ENCODE measurements around the gene FAM89A. TPM values are rescaled to one million over a fixed set of nuclear protein-coding genes. Genes with fewer than 3 reads are reported as not detected.
"Not testable (repeated sequence)": the region's sequence is repeated elsewhere in the genome, so short reads cannot be mapped to it uniquely, and the experiment has no call there.

FAM89A gene
- total RNA-seq, 2 experiments from 2014 or later: 5.9 to 9.8 TPM

DNA sequence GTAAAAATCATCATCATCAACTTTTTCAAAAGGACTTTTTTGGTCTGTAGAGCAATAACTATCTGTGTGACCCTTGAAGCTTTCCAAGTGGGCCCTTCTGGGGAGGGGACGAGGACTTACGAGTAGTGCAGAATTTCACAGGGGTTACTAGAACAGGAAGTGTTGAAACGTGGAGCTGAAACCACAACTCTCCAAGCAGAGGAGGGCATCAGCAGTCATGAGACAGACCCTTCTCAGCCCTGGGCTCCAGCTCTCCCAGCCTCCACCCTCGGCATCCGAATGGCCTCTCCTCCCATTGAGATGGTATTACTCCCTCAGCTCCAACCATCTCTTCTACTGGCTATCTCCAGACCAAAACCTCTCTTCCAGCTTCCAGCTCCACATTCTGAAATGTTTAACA, 3.6 kb downstream of the FAM89A start:
- no peaks in the 10 kb centered on the region for H3K36me3 Mint-ChIP-seq
- DNase-seq (no peak), ATAC-seq (no peak)
- peaks cover 4% of the 10 kb centered on the region for H3K27me3 Mint-ChIP-seq
- H3K4me3 Mint-ChIP-seq: no peak overlapping the region
- peaks cover 30% of the 10 kb centered on the region for H3K4me1 Mint-ChIP-seq
- CTCF ChIA-PET: no interaction called here
- H3K9me3 Mint-ChIP-seq (ENCODE audit: low read depth): no peaks in the 10 kb centered on the region
- no peak overlapping the region for H3K27ac Mint-ChIP-seq

DNA sequence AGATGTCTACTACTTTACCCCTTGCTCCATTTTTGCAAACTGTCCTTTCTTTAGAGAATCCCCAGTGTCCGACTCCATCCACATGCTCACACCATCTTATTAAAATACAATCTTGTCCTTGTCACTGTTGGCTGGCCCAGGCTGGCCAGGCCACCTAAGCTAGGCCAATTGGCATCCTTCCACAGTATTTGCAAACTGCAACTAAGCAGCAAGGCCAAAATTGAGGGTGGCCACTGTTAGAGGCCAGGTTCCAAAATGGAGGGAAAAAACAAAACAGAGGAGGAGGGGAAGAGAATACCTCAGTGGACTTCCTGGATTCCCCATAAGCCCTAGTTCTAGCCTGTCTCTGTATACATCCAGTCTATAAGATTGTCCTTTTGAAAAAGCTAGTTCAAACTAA, 4.3 kb downstream of the FAM89A start:
- Mint-ChIP-seq H3K27me3 (no peaks in the 10 kb centered on the region), H3K4me1 (peaks cover 26% of the 10 kb centered on the region), H3K4me3 (no peak overlapping the region)

DNA sequence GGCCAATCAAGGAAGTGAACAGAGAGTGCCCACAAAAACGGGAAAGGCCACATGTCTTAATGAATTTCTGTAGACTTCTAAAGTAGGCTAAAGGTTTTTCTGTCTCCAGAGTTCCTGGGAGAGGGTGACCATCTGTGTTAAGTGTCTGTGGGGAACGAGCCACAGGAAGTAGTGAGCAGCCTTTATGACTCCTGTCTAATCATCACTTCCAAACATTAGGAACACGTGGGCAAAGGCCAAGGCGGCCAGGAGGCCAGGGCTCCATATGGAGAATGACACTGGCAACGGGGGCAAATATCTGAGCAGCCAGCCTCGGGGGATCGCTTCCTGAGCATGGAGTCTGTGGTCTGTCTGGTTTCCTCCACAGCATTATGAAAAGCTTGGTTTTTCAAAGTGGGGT, 7.1 kb downstream of the FAM89A start:
- Mint-ChIP-seq H3K4me1 (peaks cover 22% of the 10 kb centered on the region), H3K9me3 (ENCODE audit: low read depth) (no peaks in the 10 kb centered on the region), H3K27ac (no peak overlapping the region), H3K27me3 (no peaks in the 10 kb centered on the region), H3K4me3 (no peak overlapping the region), H3K36me3 (no peaks in the 10 kb centered on the region)
- no peak for ATAC-seq
- DNase-seq: no peak
- CTCF ChIA-PET: no interaction called here

More for the DNA sequence above, 4.3 kb downstream of the FAM89A start:
- H3K9me3 Mint-ChIP-seq (ENCODE audit: low read depth): no peaks in the 10 kb centered on the region
- ATAC-seq (no peak), DNase-seq (no peak)
- CTCF ChIA-PET: no interaction called here
- H3K36me3 Mint-ChIP-seq: no peaks in the 10 kb centered on the region
- H3K27ac Mint-ChIP-seq: no peak overlapping the region

DNA sequence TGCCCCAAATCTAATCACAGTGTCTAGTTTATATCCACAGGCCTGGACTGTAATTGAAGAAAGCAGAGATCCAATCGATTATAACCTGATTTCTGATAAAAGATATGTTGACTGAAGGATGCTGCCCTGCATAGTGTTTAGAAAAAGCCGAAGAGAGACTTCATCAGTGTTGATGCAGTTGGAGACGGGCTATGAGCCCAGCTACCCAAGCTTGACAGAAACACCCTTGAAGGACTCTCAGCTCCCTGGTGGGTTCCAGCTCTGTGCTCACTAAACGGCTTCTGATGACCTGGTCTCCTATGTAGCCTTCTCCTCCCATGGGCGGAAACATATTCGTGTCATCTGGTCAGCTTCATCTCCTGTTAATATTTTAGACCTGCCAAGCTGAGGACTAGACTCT, 10.2 kb downstream of the FAM89A start:
- Mint-ChIP-seq H3K4me3 (no peak overlapping the region), H3K36me3 (no peaks in the 10 kb centered on the region), H3K27ac (no peak overlapping the region), H3K4me1 (peaks cover 5% of the 10 kb centered on the region), H3K27me3 (no peaks in the 10 kb centered on the region), H3K9me3 (ENCODE audit: low read depth) (no peaks in the 10 kb centered on the region)
- ATAC-seq (no peak), DNase-seq (no peak)
- CTCF ChIA-PET: no interaction called here

DNA sequence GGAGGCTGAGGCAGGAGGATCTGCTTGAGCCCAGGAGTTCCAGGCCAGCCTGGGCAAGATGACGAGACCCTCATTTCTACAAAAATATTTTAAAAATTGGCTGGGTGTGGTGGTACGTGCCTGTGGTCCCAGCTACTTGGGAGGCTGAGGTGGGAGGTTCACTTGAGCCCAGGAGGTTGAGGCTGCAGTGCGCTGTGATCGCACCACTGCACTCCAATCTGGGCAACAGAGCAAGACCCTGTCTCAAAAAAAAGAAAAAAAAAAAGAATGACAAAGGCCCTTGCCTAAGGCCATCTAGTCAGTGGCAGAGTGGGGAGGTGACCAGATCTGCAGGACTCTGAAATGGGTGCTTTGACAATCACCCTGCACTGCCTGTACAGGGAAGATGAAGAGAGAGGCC, 10.8 kb downstream of the FAM89A start:
- CTCF ChIA-PET: interaction anchor here (1.4 kb wide), 1 partner anchor 9 kb away, joined by 4 read pairs; no protein-coding TSS in a partner anchor
- H3K9me3 Mint-ChIP-seq (ENCODE audit: low read depth); H3K4me1 Mint-ChIP-seq; H3K27ac Mint-ChIP-seq; H3K27me3 Mint-ChIP-seq; DNase-seq; H3K4me3 Mint-ChIP-seq; ATAC-seq; H3K36me3 Mint-ChIP-seq: not testable (repeated sequence)

DNA sequence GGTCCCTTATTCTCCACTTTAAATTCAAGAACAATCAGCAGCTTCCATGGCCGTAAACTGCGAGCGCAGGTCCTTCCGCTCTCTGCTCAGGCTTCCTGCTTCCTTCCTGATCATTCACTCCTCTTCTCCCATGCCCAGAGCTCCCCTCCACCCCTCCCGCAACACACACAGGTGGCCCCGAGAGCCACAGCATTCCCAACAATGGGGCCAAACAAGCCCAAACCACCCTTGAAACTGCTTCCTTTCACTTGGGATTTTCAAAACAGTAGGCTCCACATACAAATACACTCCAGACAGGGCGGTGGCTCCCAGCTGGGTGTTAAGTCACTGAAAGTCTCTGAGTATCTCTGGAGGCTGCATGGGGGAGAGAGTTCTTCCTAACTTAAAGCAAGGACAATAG, 11.4 kb downstream of the FAM89A start:
- H3K4me1 Mint-ChIP-seq: peaks cover 5% of the 10 kb centered on the region
- H3K4me3 Mint-ChIP-seq: no peak overlapping the region
- no peak overlapping the region for H3K27ac Mint-ChIP-seq
- no peaks in the 10 kb centered on the region for H3K27me3 Mint-ChIP-seq
- ATAC-seq (no peak), DNase-seq (no peak)
- no peaks in the 10 kb centered on the region for H3K36me3 Mint-ChIP-seq
- no peaks in the 10 kb centered on the region for H3K9me3 Mint-ChIP-seq (ENCODE audit: low read depth)
- CTCF ChIA-PET: interaction anchor here (1.4 kb wide), 1 partner anchor 10 kb away, joined by 4 read pairs; no protein-coding TSS in a partner anchor

DNA sequence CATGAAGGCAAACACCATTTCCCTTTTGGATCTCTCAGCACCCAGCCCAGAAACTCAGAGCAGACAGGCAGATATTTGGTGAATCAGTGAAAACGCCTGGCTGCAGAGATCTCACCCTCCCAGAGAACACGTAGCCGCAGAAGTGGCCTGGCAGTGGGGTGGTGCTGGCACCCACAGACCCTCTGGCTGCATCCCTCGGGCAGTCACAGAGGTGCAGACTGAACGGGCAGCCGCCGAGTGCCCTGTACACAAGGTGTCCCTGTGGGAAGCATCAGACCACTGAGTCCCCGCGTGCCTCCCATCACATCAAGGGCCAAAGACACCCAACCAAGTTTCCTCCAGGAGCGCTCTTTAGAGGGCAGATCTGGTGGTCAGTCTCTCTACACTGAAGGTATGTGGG, 12.1 kb downstream of the FAM89A start:
- H3K9me3 Mint-ChIP-seq (ENCODE audit: low read depth): no peaks in the 10 kb centered on the region
- no peaks in the 10 kb centered on the region for H3K36me3 Mint-ChIP-seq
- peaks cover under 1% of the 10 kb centered on the region for H3K4me1 Mint-ChIP-seq

DNA sequence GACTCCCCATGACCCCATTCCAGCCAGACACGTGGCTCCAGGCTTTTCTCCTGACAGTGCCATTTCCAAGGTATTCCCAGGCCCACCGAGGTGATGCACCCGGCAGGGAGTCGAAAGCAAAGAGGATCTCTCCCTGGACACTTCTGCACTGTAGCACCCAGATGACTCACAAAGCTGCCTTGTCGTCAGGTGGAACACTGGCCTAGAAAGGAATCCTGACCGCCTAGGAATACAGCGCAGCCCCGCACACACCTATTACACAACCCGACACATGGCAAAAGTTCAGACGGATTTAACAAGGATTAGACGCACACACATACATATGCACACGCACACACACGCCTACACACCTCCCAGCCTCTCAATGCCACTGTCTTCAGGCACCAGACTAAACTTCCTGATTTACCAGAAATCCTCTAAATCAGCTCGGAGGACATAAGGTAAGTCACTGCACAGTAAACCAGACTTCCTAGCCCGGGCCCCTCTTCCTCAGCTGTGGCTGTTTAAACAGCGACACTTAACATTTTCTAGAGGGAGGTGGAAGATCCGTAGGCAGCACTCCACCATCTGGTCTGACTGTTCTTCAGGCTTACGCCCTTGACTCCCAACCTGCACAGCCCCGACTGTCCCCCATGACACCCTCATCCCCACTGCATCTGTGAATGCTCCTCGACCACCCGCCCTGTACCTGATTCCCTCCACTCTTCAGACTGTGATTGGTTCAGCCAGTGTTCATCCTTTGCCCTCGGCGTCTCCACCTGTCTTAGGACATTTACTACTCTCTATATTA, 12.7 kb downstream of the FAM89A start:
- Mint-ChIP-seq H3K27ac (no peak overlapping the region), H3K36me3 (no peaks in the 10 kb centered on the region)

More for the DNA sequence above, 12.1 kb downstream of the FAM89A start:
- H3K4me3 Mint-ChIP-seq: no peak overlapping the region
- no peak for ATAC-seq
- CTCF ChIA-PET: interaction anchor here (1.4 kb wide), 1 partner anchor 10 kb away, joined by 4 read pairs; no protein-coding TSS in a partner anchor
- no peak for DNase-seq
- H3K27ac Mint-ChIP-seq: no peak overlapping the region
- H3K27me3 Mint-ChIP-seq: no peaks in the 10 kb centered on the region

DNA sequence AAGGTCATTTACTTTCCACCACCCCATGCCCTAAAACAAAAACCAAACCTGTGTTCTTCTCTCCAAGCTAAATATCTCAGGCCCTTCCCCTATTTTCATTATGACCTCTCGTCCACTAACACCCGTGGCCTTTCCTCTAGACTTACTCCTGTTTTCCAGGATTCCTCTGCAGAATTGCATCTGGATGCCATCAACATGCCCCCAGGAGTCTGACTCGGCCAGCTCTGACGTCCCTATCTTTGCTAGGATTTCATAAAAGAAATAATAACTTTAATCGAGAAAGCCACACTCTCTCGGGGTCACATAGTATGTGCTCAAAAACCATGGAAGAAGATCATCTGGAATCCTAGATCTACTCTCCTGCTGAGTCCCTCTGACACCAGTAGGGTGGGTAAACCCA, 13.5 kb downstream of the FAM89A start:
- Mint-ChIP-seq H3K9me3 (ENCODE audit: low read depth) (no peaks in the 10 kb centered on the region), H3K4me1 (no peaks in the 10 kb centered on the region), H3K27ac (no peak overlapping the region), H3K27me3 (no peaks in the 10 kb centered on the region), H3K36me3 (no peaks in the 10 kb centered on the region), H3K4me3 (no peak overlapping the region)
- ATAC-seq (no peak), DNase-seq (no peak)
- CTCF ChIA-PET: no interaction called here

More for the DNA sequence above, 12.7 kb downstream of the FAM89A start:
- CTCF ChIA-PET: no interaction called here
- no peak for DNase-seq
- no peak overlapping the region for H3K4me3 Mint-ChIP-seq
- H3K27me3 Mint-ChIP-seq: no peaks in the 10 kb centered on the region
- no peak for ATAC-seq
- H3K9me3 Mint-ChIP-seq (ENCODE audit: low read depth): no peaks in the 10 kb centered on the region
- no peaks in the 10 kb centered on the region for H3K4me1 Mint-ChIP-seq

DNA sequence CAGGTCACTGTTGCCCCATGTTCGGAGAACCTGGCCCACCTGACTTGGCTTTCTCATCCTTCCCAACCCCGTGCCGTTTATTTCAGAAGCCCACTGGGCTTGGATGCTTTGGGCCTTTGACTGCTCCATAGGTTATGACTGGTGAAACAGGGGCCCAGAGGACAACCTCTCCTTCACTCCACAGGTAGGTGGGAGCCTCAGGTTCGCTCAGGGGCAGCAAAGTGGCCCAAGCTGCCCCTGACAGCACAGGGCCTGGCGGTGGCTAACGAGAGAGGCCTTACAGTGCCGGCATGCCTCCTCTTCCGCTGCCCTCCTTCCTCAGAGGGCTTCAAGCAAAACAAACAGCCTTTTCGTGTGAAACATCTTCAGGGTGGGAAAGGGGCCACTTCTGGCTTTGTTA, 16.9 kb downstream of the FAM89A start:
- DNase-seq: no peak
- Mint-ChIP-seq H3K36me3 (peaks cover 7% of the 10 kb centered on the region), H3K27ac (no peak overlapping the region), H3K4me3 (no peak overlapping the region), H3K27me3 (no peaks in the 10 kb centered on the region), H3K4me1 (peaks cover 9% of the 10 kb centered on the region), H3K9me3 (ENCODE audit: low read depth) (no peaks in the 10 kb centered on the region)
- ATAC-seq: no peak
- CTCF ChIA-PET: no interaction called here

DNA sequence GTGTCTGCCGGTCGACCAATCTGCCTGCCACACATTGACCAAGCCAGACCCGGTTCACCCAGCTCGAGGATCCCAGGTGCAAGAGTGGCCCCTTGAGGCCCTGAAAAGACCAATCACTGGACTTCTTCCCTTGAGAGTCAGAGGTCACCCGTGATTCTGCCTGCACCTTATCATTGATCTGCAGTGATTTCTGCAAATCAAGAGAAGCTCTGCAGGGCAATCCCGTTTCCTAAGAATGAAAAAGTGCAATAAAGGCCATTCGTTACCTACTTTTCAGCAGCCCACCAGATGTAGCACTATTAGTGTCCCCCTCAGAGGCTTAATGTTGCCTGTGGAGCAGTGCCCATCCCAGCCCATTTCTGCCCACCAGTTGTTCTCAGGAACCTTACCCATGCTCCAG, 17.5 kb downstream of the FAM89A start:
- CTCF ChIA-PET; H3K36me3 Mint-ChIP-seq; H3K4me3 Mint-ChIP-seq; DNase-seq; ATAC-seq; H3K4me1 Mint-ChIP-seq; H3K27me3 Mint-ChIP-seq; H3K9me3 Mint-ChIP-seq (ENCODE audit: low read depth); H3K27ac Mint-ChIP-seq: not testable (repeated sequence)

DNA sequence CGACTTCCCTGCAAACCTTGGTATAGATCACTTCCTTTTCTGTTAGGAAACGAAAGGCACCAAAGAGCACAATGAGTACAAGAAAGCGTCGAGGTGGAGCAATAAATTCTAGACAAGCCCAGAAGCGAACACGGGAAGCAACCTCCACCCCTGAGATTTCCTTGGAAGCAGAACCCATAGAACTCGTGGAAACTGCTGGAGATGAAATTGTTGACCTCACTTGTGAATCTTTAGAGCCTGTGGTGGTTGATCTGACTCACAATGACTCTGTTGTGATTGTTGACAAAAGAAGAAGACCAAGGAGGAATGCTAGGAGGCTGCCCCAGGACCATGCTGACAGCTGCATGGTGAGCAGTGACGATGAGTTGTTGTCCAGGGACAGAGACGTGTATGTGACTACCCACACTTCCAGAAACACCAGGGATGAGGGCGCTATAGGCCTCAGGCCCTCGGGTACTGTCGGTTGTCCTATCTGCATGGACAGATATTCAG, 18.5 kb downstream of the FAM89A start:
- Mint-ChIP-seq H3K27me3 (no peaks in the 10 kb centered on the region), H3K9me3 (ENCODE audit: low read depth) (no peaks in the 10 kb centered on the region), H3K27ac (no peak overlapping the region), H3K4me1 (peaks cover 9% of the 10 kb centered on the region), H3K36me3 (peaks cover 7% of the 10 kb centered on the region), H3K4me3 (no peak overlapping the region)
- ATAC-seq: no peak
- CTCF ChIA-PET: no interaction called here
- DNase-seq: no peak

DNA sequence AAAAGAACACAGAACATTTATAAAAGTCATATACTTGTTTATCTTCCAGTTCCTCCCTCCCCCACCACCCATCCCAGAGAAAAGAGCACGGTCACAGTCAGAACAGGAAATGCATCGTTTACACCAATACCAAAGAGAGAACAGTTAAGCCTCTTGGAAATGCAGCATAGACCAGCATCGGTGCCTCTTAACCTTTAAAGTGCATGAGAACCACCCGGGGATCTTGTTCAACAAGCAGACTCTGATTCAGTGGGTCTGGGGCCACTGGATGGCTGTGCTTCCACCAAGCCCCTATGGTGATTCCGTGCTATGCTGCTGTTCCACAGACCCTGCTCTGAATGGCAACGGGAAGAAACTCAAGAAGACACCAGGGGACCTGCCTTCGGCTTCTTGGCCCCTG, 19.2 kb downstream of the FAM89A start:
- H3K9me3 Mint-ChIP-seq (ENCODE audit: low read depth): no peaks in the 10 kb centered on the region
- H3K36me3 Mint-ChIP-seq: peaks cover 7% of the 10 kb centered on the region
- peak overlapping the region; percentile 1 for H3K27ac Mint-ChIP-seq
- H3K4me1 Mint-ChIP-seq: peaks cover 9% of the 10 kb centered on the region
- no peak overlapping the region for H3K4me3 Mint-ChIP-seq
- ATAC-seq (no peak), DNase-seq (no peak)
- CTCF ChIA-PET: no interaction called here
- H3K27me3 Mint-ChIP-seq: no peaks in the 10 kb centered on the region

DNA sequence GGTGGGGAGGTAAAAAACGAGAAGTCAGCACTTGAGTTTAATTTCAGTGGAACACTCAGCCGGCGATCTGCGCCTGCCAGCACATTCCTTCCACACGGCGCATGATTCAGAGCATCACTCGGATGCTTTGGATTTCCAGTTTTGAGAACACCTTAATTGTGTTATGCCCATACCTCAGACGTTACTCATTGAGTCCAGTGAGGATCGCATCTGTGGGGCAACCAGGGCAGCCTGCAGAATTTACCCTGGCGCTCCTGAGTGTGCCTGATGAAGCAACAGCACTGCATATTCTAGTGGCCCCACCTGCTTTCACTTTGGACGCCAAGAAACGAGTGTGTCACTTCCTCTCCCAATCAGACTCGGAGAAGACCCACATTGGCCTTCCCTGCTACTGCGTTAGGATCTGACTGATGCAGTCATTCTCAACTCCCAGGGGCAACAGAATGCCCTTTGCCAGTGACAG, 19.9 kb downstream of the FAM89A start:
- H3K9me3 Mint-ChIP-seq (ENCODE audit: low read depth): no peaks in the 10 kb centered on the region
- peaks cover 9% of the 10 kb centered on the region for H3K4me1 Mint-ChIP-seq
- peak overlapping the region; percentile 52 for H3K4me3 Mint-ChIP-seq
- H3K36me3 Mint-ChIP-seq: peaks cover 7% of the 10 kb centered on the region
- ATAC-seq: peak; percentile 63
- DNase-seq: peak; percentile 48
- no peaks in the 10 kb centered on the region for H3K27me3 Mint-ChIP-seq
- CTCF ChIA-PET: no interaction called here
- peak overlapping the region; percentile 57 for H3K27ac Mint-ChIP-seq

Data from activated CD8-positive, alpha-beta memory T cell treated with anti-CD3 and anti-CD28 coated beads, Interleukin-2, amount 10 ng/mL, durations not matched to agents 7 days and 5 days (primary cell).